Measurements from ENCODE around the gene TMED4.

GRCh38 chr7:44590910-44591309 is 8.9 kb upstream of the TMED4 start:
- TF ChIP-seq POLR2A (IDR thresholded peaks at IDR 0.05; ENCODE audit: low read length) (no peak), GATA1 (IDR thresholded peaks at IDR 0.05; ENCODE audit: low read depth, low read length) (no peak)

All from erythroblast (primary cell).